Uterus (tissue), 2 donors: Measurements from ENCODE around the gene FER1L5.

ENCODE experiments used
- CTCF ChIP-seq, 4 experiments: fragments of 200-600 bp in 2 of 4; fragments of 450-650 bp in 2 of 4; sonication (generic) in 2 of 4; IDR thresholded peaks; one replicate each; pipeline ENCODE4 v1.5.1; 2016 to 2019; ENCODE audit warnings: antibody characterized with exemption in 4 of 4, mild to moderate bottlenecking in 2 of 4, moderate library complexity in 1 of 4
- POLR2A ChIP-seq, 2 donors: fragments of 450-650 bp; IDR thresholded peaks; one replicate each; pipeline ENCODE4 v1.6.1; 2016; ENCODE audit warnings: antibody characterized with exemption in 2 of 2, mild to moderate bottlenecking in 1 of 2, moderate library complexity in 1 of 2

- no peak for TF ChIP-seq CTCF (IDR thresholded peaks at IDR 0.05)
- TF ChIP-seq POLR2A (IDR thresholded peaks at IDR 0.05): peak in 1 of 2 donors; percentile 7
Observed at GRCh38 chr2:96637385-96638143, 5.0 kb upstream of the FER1L5 start.
